Measurements from ENCODE around the gene CEP164. TPM values are rescaled to one million over a fixed set of nuclear protein-coding genes. Genes with fewer than 3 reads are reported as not detected.
"Not testable (repeated sequence)": the region's sequence is repeated elsewhere in the genome, so short reads cannot be mapped to it uniquely, and the experiment has no call there.

CEP164 gene
- total RNA-seq, 2 experiments from 2014 or later = 31.7 to 32.4 TPM

GRCh38 chr11:117390743-117391142, 63.1 kb downstream of the CEP164 start:
- Mint-ChIP-seq H3K4me3 (no peak overlapping the region), H3K36me3 (ENCODE audit: low read depth) (peaks cover 26% of the 10 kb centered on the region), H3K27me3 (ENCODE audit: low read depth) (no peaks in the 10 kb centered on the region), H3K9me3 (ENCODE audit: insufficient read depth) (no peaks in the 10 kb centered on the region), H3K4me1 (ENCODE audit: low read depth) (peaks cover 5% of the 10 kb centered on the region), H3K27ac (peak overlapping the region; percentile 31)
- DNase-seq (no peak), ATAC-seq (no peak)
- CTCF ChIA-PET = no interaction called here
- POLR2A ChIA-PET = no interaction called here

- ChIA-PET CTCF (no interaction called here), POLR2A (no interaction called here)
- Mint-ChIP-seq H3K27ac (peak overlapping the region; percentile 31), H3K36me3 (ENCODE audit: low read depth) (peaks cover 28% of the 10 kb centered on the region), H3K4me1 (ENCODE audit: low read depth) (peaks cover 5% of the 10 kb centered on the region), H3K4me3 (no peak overlapping the region), H3K9me3 (ENCODE audit: insufficient read depth) (no peaks in the 10 kb centered on the region), H3K27me3 (ENCODE audit: low read depth) (no peaks in the 10 kb centered on the region)
- ATAC-seq (no peak), DNase-seq (no peak)
Measured at GRCh38 chr11:117391181-117391580, 63.5 kb downstream of the CEP164 start.

GRCh38 chr11:117392001-117392690, 64.5 kb downstream of the CEP164 start:
- Mint-ChIP-seq H3K27ac (no peak overlapping the region), H3K36me3 (ENCODE audit: low read depth) (peaks cover 38% of the 10 kb centered on the region), H3K9me3 (ENCODE audit: insufficient read depth) (no peaks in the 10 kb centered on the region), H3K4me3 (no peak overlapping the region), H3K4me1 (ENCODE audit: low read depth) (peaks cover 5% of the 10 kb centered on the region), H3K27me3 (ENCODE audit: low read depth) (no peaks in the 10 kb centered on the region)
- no peak for DNase-seq
- ATAC-seq = no peak
- CTCF ChIA-PET = no interaction called here
- POLR2A ChIA-PET = no interaction called here

GRCh38 chr11:117392979-117393378, 65.3 kb downstream of the CEP164 start:
- ATAC-seq (no peak), DNase-seq (no peak)
- Mint-ChIP-seq H3K4me3 (no peak overlapping the region), H3K36me3 (ENCODE audit: low read depth) (peaks cover 45% of the 10 kb centered on the region), H3K27ac (no peak overlapping the region), H3K9me3 (ENCODE audit: insufficient read depth) (no peaks in the 10 kb centered on the region), H3K4me1 (ENCODE audit: low read depth) (peaks cover 5% of the 10 kb centered on the region), H3K27me3 (ENCODE audit: low read depth) (no peaks in the 10 kb centered on the region)
- ChIA-PET CTCF (no interaction called here), POLR2A (no interaction called here)

GRCh38 chr11:117394221-117394925, 66.7 kb downstream of the CEP164 start:
- Mint-ChIP-seq H3K36me3 (ENCODE audit: low read depth) (peaks cover 54% of the 10 kb centered on the region), H3K27me3 (ENCODE audit: low read depth) (no peaks in the 10 kb centered on the region), H3K27ac (no peak overlapping the region), H3K4me3 (no peak overlapping the region), H3K4me1 (ENCODE audit: low read depth) (no peaks in the 10 kb centered on the region), H3K9me3 (ENCODE audit: insufficient read depth) (no peaks in the 10 kb centered on the region)
- ChIA-PET CTCF (no interaction called here), POLR2A (no interaction called here)
- ATAC-seq (no peak), DNase-seq (no peak)

- peaks cover 56% of the 10 kb centered on the region for H3K36me3 Mint-ChIP-seq (ENCODE audit: low read depth)
- ChIA-PET CTCF (no interaction called here), POLR2A (interaction anchor here (0.6 kb wide), 1 partner anchor 15 kb away, joined by 3 read pairs; no protein-coding TSS in a partner anchor)
- no peak overlapping the region for H3K4me3 Mint-ChIP-seq
- no peaks in the 10 kb centered on the region for H3K9me3 Mint-ChIP-seq (ENCODE audit: insufficient read depth)
- no peaks in the 10 kb centered on the region for H3K27me3 Mint-ChIP-seq (ENCODE audit: low read depth)
- H3K4me1 Mint-ChIP-seq (ENCODE audit: low read depth) = no peaks in the 10 kb centered on the region
- ATAC-seq (no peak), DNase-seq (no peak)
- H3K27ac Mint-ChIP-seq = no peak overlapping the region
Measured at GRCh38 chr11:117395476-117395875, 67.8 kb downstream of the CEP164 start.

GRCh38 chr11:117396970-117397369, 69.3 kb downstream of the CEP164 start:
- Mint-ChIP-seq H3K27me3 (ENCODE audit: low read depth) (no peaks in the 10 kb centered on the region), H3K4me3 (no peak overlapping the region), H3K36me3 (ENCODE audit: low read depth) (peaks cover 70% of the 10 kb centered on the region), H3K9me3 (ENCODE audit: insufficient read depth) (no peaks in the 10 kb centered on the region), H3K4me1 (ENCODE audit: low read depth) (no peaks in the 10 kb centered on the region), H3K27ac (no peak overlapping the region)
- no peak for DNase-seq
- no peak for ATAC-seq
- POLR2A ChIA-PET = no interaction called here
- CTCF ChIA-PET = no interaction called here

- H3K4me3 Mint-ChIP-seq; H3K27me3 Mint-ChIP-seq (ENCODE audit: low read depth); H3K4me1 Mint-ChIP-seq (ENCODE audit: low read depth); H3K27ac Mint-ChIP-seq; DNase-seq; H3K9me3 Mint-ChIP-seq (ENCODE audit: insufficient read depth); POLR2A ChIA-PET; ATAC-seq; CTCF ChIA-PET: not testable (repeated sequence)
- H3K36me3 Mint-ChIP-seq (ENCODE audit: low read depth) = peaks cover 76% of the 10 kb centered on the region
Measured at GRCh38 chr11:117398618-117399017, 71.0 kb downstream of the CEP164 start.

- H3K9me3 Mint-ChIP-seq (ENCODE audit: insufficient read depth); H3K4me1 Mint-ChIP-seq (ENCODE audit: low read depth); H3K27ac Mint-ChIP-seq; CTCF ChIA-PET; ATAC-seq; H3K4me3 Mint-ChIP-seq; DNase-seq; POLR2A ChIA-PET; H3K27me3 Mint-ChIP-seq (ENCODE audit: low read depth): not testable (repeated sequence)
- peaks cover 79% of the 10 kb centered on the region for H3K36me3 Mint-ChIP-seq (ENCODE audit: low read depth)
Measured at GRCh38 chr11:117399100-117399840, 71.6 kb downstream of the CEP164 start.

- ATAC-seq; POLR2A ChIA-PET; H3K27ac Mint-ChIP-seq; H3K4me3 Mint-ChIP-seq; CTCF ChIA-PET; H3K4me1 Mint-ChIP-seq (ENCODE audit: low read depth); DNase-seq; H3K27me3 Mint-ChIP-seq (ENCODE audit: low read depth): not testable (repeated sequence)
- peaks cover 14% of the 10 kb centered on the region for H3K9me3 Mint-ChIP-seq (ENCODE audit: insufficient read depth)
- peaks cover 66% of the 10 kb centered on the region for H3K36me3 Mint-ChIP-seq (ENCODE audit: low read depth)
Measured at GRCh38 chr11:117405898-117406297, 78.2 kb downstream of the CEP164 start.

GRCh38 chr11:117407016-117407415, 79.4 kb downstream of the CEP164 start:
- no peak for ATAC-seq
- ChIA-PET CTCF (no interaction called here), POLR2A (no interaction called here)
- Mint-ChIP-seq H3K27ac (no peak overlapping the region), H3K4me1 (ENCODE audit: low read depth) (no peaks in the 10 kb centered on the region), H3K9me3 (ENCODE audit: insufficient read depth) (peaks cover 14% of the 10 kb centered on the region), H3K27me3 (ENCODE audit: low read depth) (no peaks in the 10 kb centered on the region), H3K36me3 (ENCODE audit: low read depth) (peaks cover 56% of the 10 kb centered on the region), H3K4me3 (no peak overlapping the region)
- no peak for DNase-seq

- ATAC-seq (no peak), DNase-seq (no peak)
- no peak overlapping the region for H3K4me3 Mint-ChIP-seq
- POLR2A ChIA-PET = no interaction called here
- no peaks in the 10 kb centered on the region for H3K4me1 Mint-ChIP-seq (ENCODE audit: low read depth)
- H3K27ac Mint-ChIP-seq = no peak overlapping the region
- no peaks in the 10 kb centered on the region for H3K27me3 Mint-ChIP-seq (ENCODE audit: low read depth)
- peaks cover 14% of the 10 kb centered on the region for H3K9me3 Mint-ChIP-seq (ENCODE audit: insufficient read depth)
- CTCF ChIA-PET = interaction anchor here (4.4 kb wide), 1 partner anchor 18 kb away, joined by 23 read pairs; no protein-coding TSS in a partner anchor
- peaks cover 47% of the 10 kb centered on the region for H3K36me3 Mint-ChIP-seq (ENCODE audit: low read depth)
Measured at GRCh38 chr11:117408356-117408755, 80.7 kb downstream of the CEP164 start.
